Stimulated activated naive CD8-positive, alpha-beta T cell treated with anti-CD3 and anti-CD28 coated beads, Interleukin-15, Interleukin-2, amounts not matched to agents 100 ng/mL and 50 ng/mL, for 24 hours (primary cell): ENCODE results near the gene TRIM8.

Source experiments
- H3K27ac Mint-ChIP-seq: one replicate; pipeline ENCODE4 v1.8.0; 2021; ENCODE audit warnings: mild to moderate bottlenecking, mixed read lengths
- H3K27me3 Mint-ChIP-seq: one replicate; pipeline ENCODE4 v1.8.0; 2021; ENCODE audit warnings: mixed read lengths
- H3K36me3 Mint-ChIP-seq: one replicate; pipeline ENCODE4 v1.8.0; 2021; ENCODE audit warnings: low read depth, mixed read lengths
- H3K4me1 Mint-ChIP-seq: one replicate; pipeline ENCODE4 v1.8.0; 2021; ENCODE audit warnings: low read depth, mixed read lengths
- H3K4me3 Mint-ChIP-seq: one replicate; pipeline ENCODE4 v1.8.0; 2021; ENCODE audit warnings: mild to moderate bottlenecking, mixed read lengths
- H3K9me3 Mint-ChIP-seq: one replicate; pipeline ENCODE4 v1.8.0; 2021; ENCODE audit warnings: mixed read lengths

Gene TRIM8

DNA sequence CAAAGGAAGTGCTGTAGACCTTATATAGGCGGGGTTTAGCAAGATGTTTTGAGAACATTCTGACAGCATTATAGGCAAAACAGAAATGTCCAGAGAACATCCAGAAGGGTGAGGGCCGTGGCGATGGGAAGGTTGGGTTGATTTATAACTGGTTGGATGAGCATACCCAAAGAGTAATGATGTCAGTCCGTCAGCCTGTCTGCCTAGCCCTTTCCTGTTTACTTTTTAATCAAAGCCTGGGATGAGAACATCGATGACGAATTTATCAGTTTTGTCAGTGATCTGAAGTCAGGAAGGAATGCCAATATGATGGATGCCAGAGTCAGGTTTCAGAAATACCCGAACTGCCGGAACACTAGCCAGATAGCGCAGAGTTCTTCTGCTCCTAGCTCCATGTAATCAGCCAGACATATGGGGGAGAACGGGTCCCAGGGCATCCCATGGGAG is 33.8 kb upstream of the TRIM8 start:
- no peaks in the 10 kb centered on the region for H3K27me3 Mint-ChIP-seq
- no peak overlapping the region for H3K4me3 Mint-ChIP-seq
- H3K27ac Mint-ChIP-seq, result no peak overlapping the region
- H3K36me3 Mint-ChIP-seq, result peaks cover 5% of the 10 kb centered on the region
- no peaks in the 10 kb centered on the region for H3K9me3 Mint-ChIP-seq
- peaks cover 47% of the 10 kb centered on the region for H3K4me1 Mint-ChIP-seq

DNA sequence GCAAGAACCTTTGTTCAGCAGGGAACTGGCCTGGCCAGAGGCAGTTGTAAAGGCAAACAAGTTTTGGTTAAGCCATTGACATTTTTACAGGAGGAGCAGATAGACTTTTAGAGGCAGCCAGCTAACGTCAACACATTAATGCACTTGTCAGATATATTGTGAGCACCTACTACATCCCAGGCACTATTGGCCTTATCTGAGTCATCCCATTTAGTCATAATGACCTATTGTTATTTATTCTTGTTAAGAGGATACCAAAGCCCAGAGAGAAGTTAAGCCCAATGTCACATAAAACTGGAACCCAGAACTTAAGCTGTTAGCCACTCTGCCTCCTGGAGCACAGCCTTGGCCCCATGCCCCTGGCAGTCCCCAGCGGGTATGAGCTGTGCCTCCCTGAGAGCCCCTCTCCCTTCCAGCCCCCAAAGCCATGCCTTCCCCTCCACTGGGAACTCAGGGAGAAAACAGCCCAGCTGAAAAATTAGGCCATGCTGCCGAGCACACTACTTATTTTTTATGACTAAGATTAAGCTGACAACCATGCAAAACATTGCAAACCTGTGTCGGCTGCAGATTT is 32.7 kb upstream of the TRIM8 start:
- peaks cover 50% of the 10 kb centered on the region for H3K4me1 Mint-ChIP-seq
- no peak overlapping the region for H3K4me3 Mint-ChIP-seq
- H3K27ac Mint-ChIP-seq, result peak overlapping the region; percentile 93

DNA sequence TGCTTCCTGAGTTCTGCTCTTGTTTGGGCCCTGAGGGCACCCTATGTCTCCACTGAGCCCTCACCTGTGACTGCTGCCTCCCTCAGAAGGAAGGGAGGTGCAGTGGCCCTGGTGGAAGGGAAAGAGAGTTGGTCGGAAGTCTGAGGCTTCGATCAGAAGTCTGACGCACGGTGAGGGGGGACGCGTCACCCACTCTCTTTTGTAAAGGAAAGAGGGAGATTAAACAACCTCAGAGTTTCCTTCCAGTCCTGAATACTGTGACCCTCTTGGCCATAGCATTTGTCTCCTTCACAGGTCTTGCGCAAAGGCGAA is 31.4 kb upstream of the TRIM8 start:
- Mint-ChIP-seq H3K4me3 (peak overlapping the region; percentile 56), H3K4me1 (peaks cover 49% of the 10 kb centered on the region), H3K36me3 (no peaks in the 10 kb centered on the region), H3K27me3 (no peaks in the 10 kb centered on the region), H3K9me3 (no peaks in the 10 kb centered on the region), H3K27ac (peak overlapping the region; percentile 93)

More for the DNA sequence above, 32.7 kb upstream of the TRIM8 start:
- H3K27me3 Mint-ChIP-seq, result no peaks in the 10 kb centered on the region
- no peaks in the 10 kb centered on the region for H3K9me3 Mint-ChIP-seq
- H3K36me3 Mint-ChIP-seq, result peaks cover 2% of the 10 kb centered on the region

DNA sequence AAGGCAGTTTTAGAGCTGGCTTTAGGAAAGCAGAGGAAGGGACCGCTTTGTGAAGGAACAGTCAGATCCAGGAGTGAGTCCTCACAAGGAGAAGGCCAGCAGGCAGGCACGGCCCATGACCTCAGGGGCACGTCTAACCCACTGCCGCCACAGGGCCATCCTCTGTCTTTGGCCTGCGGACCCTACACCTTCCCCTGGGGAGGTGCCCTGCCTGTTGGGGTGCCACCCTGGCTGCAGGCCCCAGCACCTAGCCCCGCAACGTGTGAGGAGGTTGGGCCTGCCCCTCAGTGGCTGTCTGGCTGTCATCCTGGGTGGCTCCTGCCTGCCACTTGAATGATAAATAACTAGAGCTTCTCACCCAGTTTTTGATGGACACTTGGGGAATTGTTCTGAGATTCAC is 31.0 kb upstream of the TRIM8 start:
- Mint-ChIP-seq H3K36me3 (no peaks in the 10 kb centered on the region), H3K4me1 (peaks cover 46% of the 10 kb centered on the region), H3K9me3 (no peaks in the 10 kb centered on the region), H3K27me3 (no peaks in the 10 kb centered on the region), H3K4me3 (peak overlapping the region; percentile 56), H3K27ac (peak overlapping the region; percentile 93)

DNA sequence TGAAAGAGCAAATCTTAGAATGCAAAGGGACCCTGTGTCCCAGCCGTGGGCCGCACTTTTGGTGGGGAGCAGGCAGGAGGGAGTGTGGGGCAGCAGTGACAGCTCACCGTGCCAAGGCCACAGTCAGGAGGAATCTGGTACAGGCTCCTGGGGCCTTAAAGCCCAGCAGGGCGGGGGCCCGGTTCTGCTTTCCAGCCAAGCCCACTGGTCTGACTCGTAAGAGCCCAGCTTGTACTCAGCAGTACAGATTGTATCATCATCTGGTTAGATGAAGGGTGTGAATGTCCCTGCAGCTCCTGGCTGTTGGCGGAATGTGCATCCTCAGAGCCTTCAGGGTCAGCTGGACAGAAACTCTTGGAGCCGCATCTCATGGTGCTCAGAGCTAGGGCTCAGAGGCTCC is 30.5 kb upstream of the TRIM8 start:
- Mint-ChIP-seq H3K27me3 (no peaks in the 10 kb centered on the region), H3K27ac (peak overlapping the region; percentile 93), H3K4me1 (peaks cover 42% of the 10 kb centered on the region), H3K36me3 (no peaks in the 10 kb centered on the region), H3K9me3 (no peaks in the 10 kb centered on the region), H3K4me3 (no peak overlapping the region)

DNA sequence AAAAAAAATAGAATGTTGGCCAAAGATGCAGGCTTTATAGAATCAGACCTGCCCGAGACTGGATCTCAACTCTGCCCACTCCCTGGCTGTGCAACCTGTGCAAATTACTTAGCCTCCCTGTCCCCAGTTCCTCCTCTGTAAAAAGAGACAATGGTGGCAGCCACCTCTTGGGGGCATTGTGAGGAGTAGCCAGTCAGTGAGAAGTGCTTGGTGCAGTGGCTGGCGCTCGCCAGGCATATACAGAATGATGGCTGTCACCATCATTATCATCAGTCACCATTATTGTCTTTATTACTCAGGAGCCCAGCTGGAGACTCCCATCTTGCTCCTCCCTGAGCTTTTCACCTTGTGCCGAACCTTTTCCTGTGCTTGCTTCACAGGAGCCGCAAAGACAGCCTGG is 29.4 kb upstream of the TRIM8 start:
- H3K27me3 Mint-ChIP-seq, result no peaks in the 10 kb centered on the region
- no peaks in the 10 kb centered on the region for H3K36me3 Mint-ChIP-seq
- no peak overlapping the region for H3K4me3 Mint-ChIP-seq
- H3K9me3 Mint-ChIP-seq, result no peaks in the 10 kb centered on the region
- no peak overlapping the region for H3K27ac Mint-ChIP-seq
- H3K4me1 Mint-ChIP-seq, result peaks cover 38% of the 10 kb centered on the region

DNA sequence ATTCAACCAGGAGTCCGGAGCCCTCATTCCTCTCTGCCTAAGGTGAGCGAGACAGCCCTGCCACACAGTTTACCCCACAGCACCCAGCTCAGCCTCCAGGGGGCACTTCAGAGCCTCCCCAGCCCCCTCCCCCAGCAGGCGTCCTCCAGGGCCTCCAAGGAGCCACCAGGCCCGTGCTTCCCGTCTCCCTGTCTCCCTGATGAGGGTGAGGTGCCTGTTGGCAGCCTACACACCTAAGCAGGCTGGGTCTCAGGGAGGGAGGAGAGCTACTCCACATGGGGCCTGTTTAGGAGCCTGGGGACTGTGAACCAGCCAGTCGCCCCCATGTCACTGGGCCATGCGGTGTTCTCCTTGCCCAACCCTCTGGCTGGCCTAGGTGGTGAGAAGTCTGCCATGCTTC is 28.9 kb upstream of the TRIM8 start:
- Mint-ChIP-seq H3K9me3 (no peaks in the 10 kb centered on the region), H3K27ac (no peak overlapping the region), H3K4me3 (no peak overlapping the region), H3K4me1 (peaks cover 38% of the 10 kb centered on the region), H3K36me3 (no peaks in the 10 kb centered on the region), H3K27me3 (no peaks in the 10 kb centered on the region)

DNA sequence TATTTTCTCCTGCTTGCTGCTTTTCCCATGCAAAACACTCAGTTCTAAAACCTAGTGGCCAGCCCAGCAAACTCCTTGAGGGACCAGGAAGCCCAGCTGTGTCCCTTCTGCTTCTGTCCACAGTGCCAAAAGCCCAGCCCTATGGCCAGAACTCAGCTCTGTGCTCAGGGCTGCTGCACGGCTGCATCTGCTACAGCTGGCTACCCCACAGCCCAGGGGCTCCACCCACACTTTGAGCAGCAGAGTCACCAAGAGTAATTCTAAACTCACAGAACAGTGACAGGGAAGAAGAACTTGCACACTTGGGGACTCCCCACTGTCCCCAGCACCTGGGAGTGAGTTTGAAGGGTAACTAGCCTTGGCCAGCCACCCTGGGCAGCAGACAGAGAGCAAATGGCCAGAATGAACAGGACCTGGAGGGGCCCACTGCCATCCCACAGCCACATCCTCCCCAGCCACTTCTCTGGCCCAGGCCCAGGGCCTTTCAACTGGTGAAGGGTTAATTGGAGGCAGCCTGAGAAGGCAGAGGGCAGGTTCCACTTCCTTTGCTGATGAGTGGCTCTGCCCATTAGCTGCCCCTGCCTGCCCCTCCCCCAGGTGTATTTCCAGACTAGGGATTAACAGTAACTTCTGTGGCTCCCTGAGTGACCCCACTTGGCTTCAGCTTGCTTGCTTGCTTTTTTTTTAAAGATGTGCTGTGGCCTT is 28.1 kb upstream of the TRIM8 start:
- no peaks in the 10 kb centered on the region for H3K36me3 Mint-ChIP-seq
- H3K27ac Mint-ChIP-seq, result no peak overlapping the region

DNA sequence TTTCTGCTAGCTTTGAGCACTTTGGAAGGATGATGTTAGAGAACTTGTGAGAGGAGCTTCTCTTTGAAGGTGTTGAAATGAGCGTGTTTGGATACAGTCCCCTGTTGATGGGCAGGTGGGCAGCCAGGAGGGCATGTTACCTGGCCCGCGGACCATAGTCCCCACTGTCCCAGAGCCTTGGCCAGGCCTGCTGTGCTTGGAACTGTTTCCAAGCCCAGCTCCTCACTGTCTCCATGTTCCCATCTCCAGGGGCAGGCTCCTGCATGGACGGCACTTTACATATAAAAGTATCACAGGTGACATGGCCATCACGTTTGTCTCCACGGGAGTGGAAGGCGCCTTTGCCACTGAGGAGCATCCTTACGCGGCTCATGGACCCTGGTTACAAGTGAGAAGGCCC is 27.2 kb upstream of the TRIM8 start:
- no peaks in the 10 kb centered on the region for H3K9me3 Mint-ChIP-seq
- no peaks in the 10 kb centered on the region for H3K27me3 Mint-ChIP-seq
- H3K27ac Mint-ChIP-seq, result no peak overlapping the region
- H3K4me3 Mint-ChIP-seq, result no peak overlapping the region
- H3K36me3 Mint-ChIP-seq, result no peaks in the 10 kb centered on the region
- H3K4me1 Mint-ChIP-seq, result peaks cover 21% of the 10 kb centered on the region

More for the DNA sequence above, 28.1 kb upstream of the TRIM8 start:
- Mint-ChIP-seq H3K4me1 (peaks cover 29% of the 10 kb centered on the region), H3K4me3 (no peak overlapping the region), H3K27me3 (no peaks in the 10 kb centered on the region), H3K9me3 (no peaks in the 10 kb centered on the region)

DNA sequence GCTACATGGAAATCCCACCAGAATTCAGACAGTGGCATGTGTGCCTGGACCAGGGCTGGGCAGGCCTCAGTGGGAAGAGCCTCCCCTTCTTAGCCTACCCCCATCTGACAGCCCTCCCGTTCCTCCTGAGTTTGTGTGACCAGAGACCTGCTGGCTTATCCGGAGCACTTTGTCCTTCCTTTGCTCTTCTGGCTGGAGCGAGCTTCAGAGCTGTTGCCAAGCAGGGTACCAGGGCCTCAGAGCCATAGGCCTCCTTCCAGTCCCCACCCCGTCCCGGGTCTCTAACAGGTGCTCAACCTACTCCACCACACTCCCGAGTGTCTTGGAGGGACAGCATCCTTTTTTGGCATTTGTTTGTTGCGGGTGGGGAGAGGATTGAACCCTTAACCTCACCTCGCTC is 26.5 kb upstream of the TRIM8 start:
- Mint-ChIP-seq H3K27ac (no peak overlapping the region), H3K9me3 (no peaks in the 10 kb centered on the region), H3K4me3 (no peak overlapping the region), H3K36me3 (no peaks in the 10 kb centered on the region), H3K27me3 (no peaks in the 10 kb centered on the region), H3K4me1 (peaks cover 13% of the 10 kb centered on the region)

DNA sequence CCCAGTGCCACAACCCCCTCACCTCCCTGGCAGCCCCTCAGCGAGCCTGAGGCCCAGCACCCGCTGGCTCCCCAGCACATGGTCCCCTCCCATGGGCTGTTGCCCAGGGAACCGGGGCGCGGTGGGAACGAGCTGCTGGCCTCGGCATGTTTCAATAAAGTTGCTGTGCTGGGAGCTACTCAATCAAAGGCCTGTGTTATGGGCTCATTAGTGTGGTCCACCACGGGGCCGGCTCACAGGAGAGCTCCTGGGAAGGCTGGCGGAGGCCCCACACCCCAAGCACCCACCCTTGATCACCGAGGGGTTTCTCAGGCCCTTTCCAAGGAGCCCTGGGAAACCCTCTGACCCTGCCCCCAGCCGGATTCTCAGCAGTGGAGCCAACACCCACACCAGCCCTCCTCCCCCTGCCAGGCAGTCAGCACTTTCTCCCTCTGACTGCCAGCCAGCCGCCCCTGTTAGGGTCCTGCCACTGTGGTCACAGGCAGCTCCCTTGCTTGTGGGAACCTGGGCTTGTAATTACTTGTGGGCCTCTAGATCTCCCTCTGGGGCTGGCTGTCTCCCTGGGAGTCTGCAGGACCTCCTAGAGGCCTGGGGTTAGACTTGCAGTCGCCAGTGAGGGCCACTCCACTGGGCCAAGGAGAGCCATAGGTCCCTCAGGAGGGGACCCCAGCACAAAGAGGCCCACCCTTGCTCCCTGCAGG is 24.8 kb upstream of the TRIM8 start:
- Mint-ChIP-seq H3K36me3 (no peaks in the 10 kb centered on the region), H3K4me1 (peaks cover 3% of the 10 kb centered on the region), H3K27me3 (no peaks in the 10 kb centered on the region), H3K4me3 (no peak overlapping the region), H3K9me3 (no peaks in the 10 kb centered on the region), H3K27ac (no peak overlapping the region)

DNA sequence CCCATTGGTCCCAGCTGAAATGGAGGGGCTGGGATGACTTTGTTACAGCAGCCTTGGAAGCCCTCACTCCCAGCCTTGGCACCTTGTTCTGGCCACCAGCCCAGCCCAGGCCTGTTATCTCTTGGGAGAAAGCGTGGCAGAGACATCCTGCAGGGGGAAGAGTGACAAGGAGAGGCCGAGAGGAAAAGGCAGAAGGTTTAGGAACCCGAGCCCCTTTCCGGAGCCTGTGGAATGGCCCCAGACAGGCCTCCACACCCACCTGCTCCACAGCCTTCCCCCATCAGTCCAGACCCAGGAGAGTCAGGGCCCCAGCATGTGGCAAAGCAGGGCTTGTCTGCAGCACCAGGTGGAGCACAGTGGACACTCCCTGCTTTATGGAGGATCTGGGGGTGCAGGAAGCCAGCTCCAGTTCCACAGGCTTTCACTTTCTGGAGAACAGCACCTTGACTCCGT is 24.1 kb upstream of the TRIM8 start:
- Mint-ChIP-seq H3K36me3 (no peaks in the 10 kb centered on the region), H3K9me3 (no peaks in the 10 kb centered on the region), H3K4me1 (peaks cover 3% of the 10 kb centered on the region), H3K27me3 (no peaks in the 10 kb centered on the region), H3K27ac (no peak overlapping the region), H3K4me3 (no peak overlapping the region)

DNA sequence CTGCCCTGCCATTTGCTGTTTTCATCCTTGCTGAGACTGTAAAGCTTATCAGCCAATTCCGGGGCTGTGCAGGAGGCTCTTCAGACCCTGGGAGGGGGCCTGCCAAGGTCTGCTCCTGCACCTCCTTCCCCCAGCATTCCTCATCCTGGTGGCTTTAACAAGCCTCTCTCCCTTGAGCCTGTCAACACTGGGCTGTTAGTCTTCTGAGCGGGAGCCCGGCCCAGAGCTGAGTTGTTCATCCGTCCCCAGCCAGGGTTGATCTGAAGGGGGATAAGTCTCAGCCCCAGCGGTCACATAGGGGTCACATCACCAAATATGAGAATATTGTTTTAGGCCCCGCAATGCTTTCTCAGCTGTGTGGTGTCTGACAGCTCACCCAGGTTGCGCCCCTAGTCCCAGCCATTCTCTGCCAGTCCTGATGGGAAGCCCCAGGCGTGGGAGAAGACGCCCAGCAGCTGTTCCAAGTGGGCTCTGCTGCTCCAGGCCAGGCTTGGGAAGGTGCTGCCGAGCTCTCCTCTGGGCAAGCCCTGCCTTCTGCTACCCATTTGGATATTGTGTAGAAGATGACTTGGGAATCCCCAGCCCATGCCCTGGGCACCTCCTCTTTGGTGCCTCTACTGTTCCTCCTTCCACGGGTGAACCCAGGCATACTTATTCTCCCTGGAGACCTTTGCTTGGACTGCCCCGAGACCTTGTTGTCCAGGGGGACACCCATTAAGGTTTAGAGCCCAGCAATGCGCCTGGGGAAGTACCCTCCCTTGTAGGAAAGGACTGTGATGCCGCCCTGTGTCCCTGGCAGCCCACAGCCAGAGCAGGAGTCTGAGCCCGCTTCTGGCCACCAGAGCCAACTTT is 23.5 kb upstream of the TRIM8 start:
- no peaks in the 10 kb centered on the region for H3K36me3 Mint-ChIP-seq
- no peak overlapping the region for H3K4me3 Mint-ChIP-seq
- H3K27me3 Mint-ChIP-seq, result no peaks in the 10 kb centered on the region
- no peak overlapping the region for H3K27ac Mint-ChIP-seq
- H3K4me1 Mint-ChIP-seq, result peaks cover 3% of the 10 kb centered on the region
- no peaks in the 10 kb centered on the region for H3K9me3 Mint-ChIP-seq

DNA sequence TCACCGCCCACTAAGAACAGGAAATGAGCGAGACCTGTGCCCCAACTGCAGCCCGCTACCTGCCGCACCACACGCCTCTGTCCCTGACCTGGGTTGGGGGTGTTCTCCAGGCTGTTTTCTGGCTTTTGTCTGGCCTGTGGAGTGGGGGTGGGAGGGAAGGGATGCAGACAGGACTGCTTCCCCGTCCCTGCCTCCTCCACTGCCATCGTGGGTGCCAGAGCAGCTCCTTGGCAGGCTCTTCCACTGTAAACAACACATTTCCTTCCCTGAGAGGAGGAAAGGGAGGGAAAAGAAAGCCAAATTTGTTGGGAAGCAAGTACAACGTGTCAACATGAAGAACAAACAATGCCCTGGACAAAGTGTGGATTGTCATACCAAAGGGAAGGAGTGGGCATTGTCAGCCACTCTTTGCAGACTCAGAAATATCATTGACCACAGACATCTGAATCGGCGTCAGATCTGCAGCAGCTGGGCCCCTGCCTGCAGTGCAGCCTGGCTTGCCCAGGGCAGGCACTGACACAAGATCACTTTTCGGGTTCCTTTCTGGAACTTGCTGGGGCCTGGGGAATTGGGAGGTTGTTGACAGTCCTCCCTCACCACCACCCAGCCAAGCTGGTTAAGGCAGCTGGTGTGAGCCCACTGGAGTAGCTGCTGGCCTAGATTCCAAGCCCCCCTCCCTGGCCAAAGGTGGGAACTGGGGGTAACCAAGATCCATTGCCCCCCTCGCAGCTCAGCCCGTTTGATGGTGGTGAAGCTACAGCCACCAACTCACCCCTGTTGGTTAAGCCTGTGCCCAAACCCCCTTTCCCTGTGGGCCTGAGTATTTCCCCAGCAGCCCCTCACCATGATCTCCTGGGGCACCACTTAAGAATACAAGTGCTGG is 22.6 kb upstream of the TRIM8 start:
- Mint-ChIP-seq H3K9me3 (no peaks in the 10 kb centered on the region), H3K36me3 (no peaks in the 10 kb centered on the region), H3K27me3 (no peaks in the 10 kb centered on the region), H3K27ac (no peak overlapping the region), H3K4me1 (no peaks in the 10 kb centered on the region), H3K4me3 (no peak overlapping the region)
